Effector memory CD8-positive, alpha-beta T cell (primary cell): ENCODE results near the gene SPATA19.

Experiments
- ATAC-seq: fragments of 150-1000 bp; cut with Tn5 transposase; replicated peaks from 2 replicates; pipeline ENCODE4 v1.10.0; 2021; ENCODE audit warnings: mild to moderate bottlenecking, moderate library complexity
- DNase-seq, 3 experiments: peaks; one replicate each; pipeline ENCODE4 v3.0.0; 2021
- H3K27ac Mint-ChIP-seq, 2 donors: one replicate each; pipeline ENCODE4 v1.8.0; 2022; ENCODE audit warnings: mild to moderate bottlenecking in 2 of 2, mixed read lengths in 2 of 2, moderate library complexity in 2 of 2
- H3K27me3 Mint-ChIP-seq, 2 donors: one replicate each; pipeline ENCODE4 v1.8.0; 2022; ENCODE audit warnings: mixed read lengths in 2 of 2
- H3K36me3 Mint-ChIP-seq: one replicate; pipeline ENCODE4 v1.8.0; 2022; ENCODE audit warnings: mild to moderate bottlenecking, moderate library complexity, mixed read lengths; ENCODE audit not compliant: insufficient read depth
- H3K4me1 Mint-ChIP-seq, 2 donors: one replicate each; pipeline ENCODE4 v1.8.0; 2022; ENCODE audit warnings: low read depth in 2 of 2, mixed read lengths in 2 of 2
- H3K4me3 Mint-ChIP-seq, 2 donors: one replicate each; pipeline ENCODE4 v1.8.0; 2022; ENCODE audit warnings: mild to moderate bottlenecking in 2 of 2, mixed read lengths in 2 of 2, moderate library complexity in 2 of 2
- H3K9me3 Mint-ChIP-seq, 2 donors: one replicate each; pipeline ENCODE4 v1.8.0; 2022; ENCODE audit warnings: mixed read lengths in 2 of 2

SPATA19 gene

DNA sequence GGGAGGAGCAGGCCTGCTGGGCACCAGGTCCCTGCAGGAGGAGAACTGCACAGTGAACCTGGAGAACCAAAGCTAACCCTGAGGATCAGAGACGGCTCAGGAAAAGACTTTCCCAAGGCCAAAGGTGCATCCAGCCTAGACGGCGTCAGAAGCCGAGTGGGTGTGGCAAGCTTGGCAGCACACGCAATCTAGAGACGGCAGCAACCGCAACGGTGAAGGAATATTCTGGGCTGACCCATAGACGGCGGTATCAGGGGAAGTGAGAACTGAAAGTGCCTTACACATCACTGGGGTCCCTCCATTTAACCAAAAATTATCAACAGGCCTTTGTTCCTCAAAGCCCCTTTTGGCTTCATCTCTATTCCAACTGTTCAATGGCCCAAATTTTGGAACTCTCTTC is 26.2 kb downstream of the SPATA19 start:
- no peaks in the 10 kb centered on the region for H3K36me3 Mint-ChIP-seq
- H3K4me1 Mint-ChIP-seq: no peaks in the 10 kb centered on the region
- DNase-seq (no peak), ATAC-seq (no peak)
- H3K27ac Mint-ChIP-seq: no peak overlapping the region
- peaks cover 0 to 71% of the 10 kb centered on the region in 2 donors for H3K27me3 Mint-ChIP-seq
- H3K4me3 Mint-ChIP-seq: no peak overlapping the region
- no peaks in the 10 kb centered on the region for H3K9me3 Mint-ChIP-seq

DNA sequence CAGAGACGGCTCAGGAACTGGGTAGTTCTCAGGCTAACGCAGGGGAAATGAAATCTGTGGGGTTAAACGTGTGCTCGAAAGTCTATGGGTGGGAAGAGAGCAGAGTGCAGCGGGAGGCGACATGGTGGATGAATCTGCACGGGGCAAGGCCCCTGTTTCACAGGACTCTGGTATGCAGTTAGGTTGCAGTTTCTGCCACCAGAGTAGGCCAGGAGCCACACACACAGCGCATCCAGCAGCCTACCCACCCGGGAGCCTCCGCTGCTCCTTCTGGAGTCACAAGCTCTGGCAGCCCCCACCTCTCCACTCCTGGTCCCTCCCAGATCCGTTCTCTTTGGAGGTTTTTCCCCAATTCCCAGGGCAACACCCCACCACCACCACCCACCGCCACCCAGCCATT is 27.0 kb downstream of the SPATA19 start:
- H3K36me3 Mint-ChIP-seq: no peaks in the 10 kb centered on the region
- no peak overlapping the region for H3K4me3 Mint-ChIP-seq
- H3K9me3 Mint-ChIP-seq: peaks cover 0 to 2% of the 10 kb centered on the region in 2 donors
- no peak overlapping the region for H3K27ac Mint-ChIP-seq
- ATAC-seq (no peak), DNase-seq (no peak)
- peaks cover 6 to 75% of the 10 kb centered on the region in 2 donors for H3K27me3 Mint-ChIP-seq
- H3K4me1 Mint-ChIP-seq: no peaks in the 10 kb centered on the region

DNA sequence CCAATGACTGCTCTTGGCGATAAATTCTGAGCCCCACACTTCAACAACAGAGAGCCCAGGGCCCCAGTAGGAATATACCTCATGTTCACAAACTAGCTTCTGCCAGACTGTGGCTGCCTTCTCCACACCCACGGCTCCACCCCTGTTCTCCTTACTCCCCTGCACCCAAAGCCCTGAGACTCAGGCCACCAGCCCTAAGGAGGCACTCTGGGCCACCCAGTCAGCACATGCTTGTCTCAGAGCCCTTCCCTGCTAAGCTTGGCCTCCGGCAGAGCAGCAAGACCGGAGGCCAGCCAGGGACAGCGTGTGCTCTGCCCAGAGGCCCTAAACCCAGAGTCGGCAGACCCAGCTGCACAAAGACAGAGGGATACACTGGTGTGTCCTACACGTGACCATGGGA is 27.9 kb downstream of the SPATA19 start:
- Mint-ChIP-seq H3K4me3 (no peak overlapping the region), H3K36me3 (no peaks in the 10 kb centered on the region), H3K4me1 (no peaks in the 10 kb centered on the region), H3K27ac (no peak overlapping the region), H3K27me3 (peaks cover 6 to 68% of the 10 kb centered on the region in 2 donors), H3K9me3 (peaks cover 0 to 2% of the 10 kb centered on the region in 2 donors)
- no peak for DNase-seq
- ATAC-seq: no peak

DNA sequence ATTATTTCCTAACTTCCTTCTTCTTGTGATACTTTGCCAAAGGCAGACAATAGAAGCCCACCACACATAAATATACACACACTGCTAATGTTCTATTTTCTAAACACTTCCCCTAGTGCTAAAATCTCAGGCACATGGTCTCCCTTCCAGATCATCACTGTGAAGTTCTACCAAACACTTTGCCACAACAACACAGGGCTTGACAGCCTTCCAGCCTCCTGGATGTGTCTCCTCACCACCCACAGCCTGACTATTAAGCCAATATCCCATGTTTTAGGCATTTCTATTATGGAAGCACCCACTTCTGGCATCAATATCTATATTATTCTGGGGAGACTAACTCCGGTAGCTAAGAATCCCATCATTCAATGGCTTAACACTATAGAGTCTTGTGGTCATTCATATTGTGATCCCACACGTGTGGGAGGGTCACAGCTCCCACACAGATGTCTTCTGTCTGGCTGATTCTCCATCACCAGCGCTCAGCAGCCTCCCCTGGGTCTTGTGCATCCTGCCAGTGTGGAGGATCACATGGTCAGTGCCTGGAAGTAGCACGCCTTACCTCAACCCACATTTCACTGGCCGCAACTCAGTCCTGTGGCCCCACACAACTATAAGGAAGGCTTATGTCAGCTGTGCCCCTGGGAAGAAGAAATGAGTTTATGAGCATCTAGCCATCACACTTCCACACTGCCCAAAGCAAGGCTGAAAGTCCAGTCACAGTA is 29.0 kb downstream of the SPATA19 start:
- peaks cover 6 to 68% of the 10 kb centered on the region in 2 donors for H3K27me3 Mint-ChIP-seq

DNA sequence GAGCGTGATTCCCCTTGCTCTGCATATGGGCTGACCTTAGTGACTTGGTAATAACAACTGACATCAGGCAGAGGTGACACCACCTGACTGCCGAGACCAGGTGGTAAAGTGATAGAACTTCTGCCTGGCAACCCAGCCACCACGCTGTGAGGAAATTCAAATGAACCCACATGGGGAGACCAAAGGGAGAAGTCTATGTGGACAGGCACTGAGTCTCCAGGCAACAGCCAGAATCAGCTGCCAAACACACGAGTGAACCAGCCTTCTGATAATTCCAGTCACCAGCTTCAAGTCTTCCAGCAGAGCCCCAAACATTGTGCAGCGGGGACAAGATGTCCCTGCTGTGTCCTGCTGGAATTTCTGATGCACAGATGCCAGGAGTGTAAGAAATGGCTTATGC is 29.7 kb downstream of the SPATA19 start:
- Mint-ChIP-seq H3K4me3 (no peak overlapping the region), H3K9me3 (peaks cover 0 to 2% of the 10 kb centered on the region in 2 donors), H3K27me3 (peaks cover 6 to 62% of the 10 kb centered on the region in 2 donors), H3K36me3 (no peaks in the 10 kb centered on the region), H3K4me1 (no peaks in the 10 kb centered on the region), H3K27ac (no peak overlapping the region)
- no peak for DNase-seq
- no peak for ATAC-seq

More for the DNA sequence above, 29.0 kb downstream of the SPATA19 start:
- DNase-seq (no peak), ATAC-seq (no peak)
- Mint-ChIP-seq H3K4me1 (no peaks in the 10 kb centered on the region), H3K4me3 (no peak overlapping the region), H3K36me3 (no peaks in the 10 kb centered on the region), H3K9me3 (peaks cover 0 to 2% of the 10 kb centered on the region in 2 donors), H3K27ac (no peak overlapping the region)

DNA sequence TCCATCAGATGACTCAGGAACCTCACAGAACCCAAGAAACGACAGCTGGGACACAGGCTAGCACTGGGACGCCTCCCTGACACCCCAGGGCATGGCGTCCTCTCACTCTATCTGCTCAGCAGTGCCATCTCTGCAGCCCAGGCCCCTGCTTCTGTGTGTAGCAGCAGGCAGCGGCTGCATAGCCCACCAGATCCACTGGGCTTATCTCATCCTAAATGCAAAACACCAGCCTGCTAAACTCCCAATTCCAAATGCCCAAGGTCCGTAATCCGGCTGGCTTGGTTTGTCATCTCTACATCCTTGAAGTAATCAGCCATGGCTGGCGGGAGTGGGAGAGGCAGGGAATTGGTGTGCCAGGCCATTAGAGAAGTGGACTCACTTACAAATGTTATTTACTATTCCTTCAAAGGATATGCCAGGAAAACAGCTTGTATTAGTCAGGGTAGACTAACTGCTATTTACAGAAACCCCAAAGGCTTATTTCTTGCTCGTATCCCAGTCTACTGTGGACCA is 30.7 kb downstream of the SPATA19 start:
- Mint-ChIP-seq H3K4me3 (no peak overlapping the region), H3K27me3 (peaks cover 6 to 52% of the 10 kb centered on the region in 2 donors), H3K36me3 (no peaks in the 10 kb centered on the region), H3K27ac (no peak overlapping the region), H3K4me1 (no peaks in the 10 kb centered on the region), H3K9me3 (peaks cover 0 to 2% of the 10 kb centered on the region in 2 donors)
- ATAC-seq: no peak
- DNase-seq: no peak

DNA sequence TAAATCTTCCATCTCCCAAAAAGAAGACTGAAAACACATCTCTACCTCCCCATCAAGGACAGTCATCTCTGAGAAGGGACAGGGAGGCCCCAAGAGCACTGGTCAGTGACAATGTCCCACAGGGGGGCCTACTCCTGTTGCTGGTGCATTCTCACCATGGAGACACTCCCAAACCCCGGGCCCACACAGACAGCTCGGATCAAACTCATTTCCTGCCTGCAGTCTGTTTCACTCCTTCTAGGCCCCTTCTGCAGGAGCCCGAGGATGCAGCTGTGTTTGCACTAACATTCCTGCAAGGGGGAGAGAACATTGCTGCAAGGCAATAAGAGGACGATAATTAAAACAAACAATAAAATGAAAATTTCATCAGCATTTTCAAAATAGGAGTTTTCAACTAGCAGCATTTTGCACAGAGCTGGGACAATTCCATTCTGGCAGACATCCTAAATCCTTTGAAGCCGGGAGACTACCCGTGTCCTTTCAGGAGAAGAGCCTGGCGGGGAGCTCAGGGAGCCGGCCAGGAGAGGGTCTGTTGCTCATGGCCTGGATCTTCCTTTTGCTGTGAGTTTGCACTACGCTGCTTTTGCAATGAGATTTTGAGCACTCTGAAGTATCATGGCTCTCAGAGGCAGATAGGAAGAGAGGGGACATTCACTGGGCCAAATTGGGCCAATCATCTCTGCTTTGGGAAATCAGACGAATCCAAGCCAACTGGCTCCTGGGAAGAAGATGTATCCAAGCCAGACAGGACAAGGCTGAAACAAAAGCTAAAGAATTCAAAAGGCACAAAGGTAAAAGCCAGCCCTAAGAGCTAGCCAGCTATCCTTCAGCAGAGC is 33.2 kb downstream of the SPATA19 start:
- peaks cover 0 to 2% of the 10 kb centered on the region in 2 donors for H3K9me3 Mint-ChIP-seq
- H3K36me3 Mint-ChIP-seq: no peaks in the 10 kb centered on the region
- H3K4me3 Mint-ChIP-seq: no peak overlapping the region
- H3K4me1 Mint-ChIP-seq: no peaks in the 10 kb centered on the region
- ATAC-seq (no peak), DNase-seq (no peak)
- no peak overlapping the region for H3K27ac Mint-ChIP-seq
- H3K27me3 Mint-ChIP-seq: peaks cover 6 to 26% of the 10 kb centered on the region in 2 donors

DNA sequence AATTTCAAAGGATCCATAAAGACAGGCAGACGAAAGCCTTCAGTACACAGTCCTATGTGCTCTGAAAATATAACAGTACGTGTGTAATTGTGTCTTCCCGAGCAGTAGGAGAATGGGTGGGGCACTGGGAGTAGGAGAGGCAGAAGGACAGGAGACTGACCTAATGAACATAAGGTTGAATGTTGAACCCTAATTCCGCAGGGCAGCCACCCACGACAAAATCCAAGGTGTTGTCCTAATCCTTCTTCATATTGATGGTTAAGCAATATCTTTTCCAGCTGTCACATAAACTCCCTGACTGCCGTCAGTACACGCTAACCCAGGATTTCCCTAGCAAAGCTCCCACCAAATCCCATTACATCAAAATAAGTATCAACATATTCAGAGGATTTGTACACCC is 34.5 kb downstream of the SPATA19 start:
- H3K27me3 Mint-ChIP-seq: peaks cover 6 to 19% of the 10 kb centered on the region in 2 donors
- H3K4me1 Mint-ChIP-seq: no peaks in the 10 kb centered on the region
- DNase-seq (no peak), ATAC-seq (no peak)
- H3K9me3 Mint-ChIP-seq: peaks cover 0 to 2% of the 10 kb centered on the region in 2 donors
- no peaks in the 10 kb centered on the region for H3K36me3 Mint-ChIP-seq
- H3K4me3 Mint-ChIP-seq: no peak overlapping the region
- H3K27ac Mint-ChIP-seq: no peak overlapping the region

DNA sequence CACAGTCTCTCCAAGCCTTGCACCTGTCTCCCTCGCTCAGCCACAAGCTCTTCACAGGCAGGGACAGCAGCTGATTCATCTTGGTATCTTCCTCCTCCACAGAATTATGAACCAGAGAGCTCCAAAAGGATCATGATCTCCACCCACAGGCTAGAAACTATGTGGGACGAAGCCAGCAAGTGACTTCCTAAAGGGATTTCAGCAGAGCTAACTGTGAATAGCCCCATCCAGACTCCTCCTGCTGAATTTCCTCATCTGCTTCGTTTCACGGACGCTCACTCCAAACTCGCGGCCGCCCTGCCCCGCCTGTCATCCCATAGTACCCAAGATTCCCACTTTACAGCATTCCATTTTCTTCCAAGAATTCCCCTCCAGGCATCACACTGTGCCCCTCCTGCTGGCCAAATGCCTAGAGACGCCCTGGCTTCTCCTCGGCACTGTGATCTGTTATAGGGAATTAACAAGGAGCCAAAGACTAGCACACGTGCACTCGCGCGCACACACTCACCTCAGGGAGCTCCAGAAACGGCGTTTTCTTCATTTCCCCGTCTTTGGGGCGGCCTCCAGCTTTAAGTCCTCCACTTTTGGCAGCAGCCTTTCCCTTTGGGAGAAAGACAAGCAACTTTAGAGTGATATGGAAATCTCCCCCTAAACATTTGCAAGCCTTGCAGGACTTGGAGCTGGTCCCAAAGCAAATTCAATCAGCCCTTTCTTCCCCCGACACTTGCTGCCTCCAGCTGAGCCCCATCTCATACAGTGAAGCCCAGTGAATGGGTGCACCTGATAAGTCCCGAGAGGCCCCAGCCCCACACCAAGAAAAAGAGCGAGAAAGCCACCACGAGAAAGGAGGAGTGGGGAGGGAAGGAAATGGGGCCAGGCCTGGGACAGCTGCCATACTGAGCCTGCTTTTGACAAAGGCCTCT is 35.5 kb downstream of the SPATA19 start:
- ATAC-seq: no peak

DNA sequence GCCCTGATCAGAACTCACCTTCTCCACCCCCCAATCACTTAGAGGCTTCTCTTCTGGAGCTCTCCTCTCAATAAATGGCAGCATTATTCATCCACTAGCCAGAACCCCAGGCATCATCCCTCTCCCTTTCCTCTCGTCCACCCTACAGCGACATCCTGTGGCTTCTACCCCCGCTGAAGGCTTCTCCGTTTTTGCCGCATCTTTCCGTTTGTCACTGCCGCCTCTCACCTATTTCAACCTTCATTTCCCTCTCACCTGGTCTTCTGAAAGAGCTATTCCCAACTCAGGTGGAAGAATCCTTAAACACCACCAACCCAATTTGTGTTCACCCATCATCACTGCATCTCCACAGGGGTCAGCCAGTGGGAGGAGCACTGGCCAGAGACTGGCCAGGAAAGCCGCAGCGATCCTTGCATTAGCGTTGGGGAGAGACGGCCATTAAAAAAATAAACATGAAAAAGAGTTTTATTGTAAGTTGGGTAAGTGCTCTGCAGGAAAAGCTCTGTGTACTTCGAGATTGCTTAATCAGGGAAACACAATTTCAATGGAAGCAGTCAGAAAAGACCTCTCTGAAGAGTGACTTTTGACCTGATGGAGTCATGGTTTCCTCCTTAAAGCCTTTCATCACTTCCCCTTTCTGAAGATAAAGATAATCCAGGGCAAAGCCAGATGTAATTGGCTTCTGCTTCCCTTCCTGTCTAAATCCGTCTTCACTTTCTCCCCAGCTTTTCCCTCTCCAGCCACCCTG is 36.7 kb downstream of the SPATA19 start:
- no peaks in the 10 kb centered on the region for H3K4me1 Mint-ChIP-seq
- DNase-seq (no peak), ATAC-seq (no peak)
- no peak overlapping the region for H3K4me3 Mint-ChIP-seq
- H3K27ac Mint-ChIP-seq: no peak overlapping the region
- H3K9me3 Mint-ChIP-seq: no peaks in the 10 kb centered on the region
- H3K36me3 Mint-ChIP-seq: no peaks in the 10 kb centered on the region
- H3K27me3 Mint-ChIP-seq: peaks cover 2 to 3% of the 10 kb centered on the region in 2 donors

More for the DNA sequence above, 35.5 kb downstream of the SPATA19 start:
- Mint-ChIP-seq H3K4me1 (no peaks in the 10 kb centered on the region), H3K9me3 (peaks cover 0 to 2% of the 10 kb centered on the region in 2 donors), H3K36me3 (no peaks in the 10 kb centered on the region), H3K27me3 (peaks cover 6 to 11% of the 10 kb centered on the region in 2 donors), H3K4me3 (no peak overlapping the region), H3K27ac (no peak overlapping the region)
- no peak for DNase-seq

DNA sequence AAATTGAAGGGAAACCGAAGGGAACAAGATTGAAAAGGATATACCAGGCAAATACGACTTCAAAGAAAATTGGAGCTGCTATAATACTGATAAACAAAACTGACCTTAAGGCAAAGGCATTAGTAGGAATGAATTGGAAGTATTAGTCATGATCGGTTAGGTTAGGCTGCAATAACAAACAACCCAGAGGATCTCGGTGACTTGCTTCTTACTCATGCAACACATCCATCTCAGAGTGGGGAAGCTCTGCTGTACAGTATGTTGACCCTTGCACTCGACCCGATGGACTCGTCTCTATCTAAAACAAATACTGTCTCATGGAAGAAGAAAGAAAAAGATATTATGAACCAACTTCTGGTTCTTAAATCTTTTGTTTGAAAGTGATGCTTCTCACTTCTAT is 42.3 kb downstream of the SPATA19 start:
- no peak for ATAC-seq

DNA sequence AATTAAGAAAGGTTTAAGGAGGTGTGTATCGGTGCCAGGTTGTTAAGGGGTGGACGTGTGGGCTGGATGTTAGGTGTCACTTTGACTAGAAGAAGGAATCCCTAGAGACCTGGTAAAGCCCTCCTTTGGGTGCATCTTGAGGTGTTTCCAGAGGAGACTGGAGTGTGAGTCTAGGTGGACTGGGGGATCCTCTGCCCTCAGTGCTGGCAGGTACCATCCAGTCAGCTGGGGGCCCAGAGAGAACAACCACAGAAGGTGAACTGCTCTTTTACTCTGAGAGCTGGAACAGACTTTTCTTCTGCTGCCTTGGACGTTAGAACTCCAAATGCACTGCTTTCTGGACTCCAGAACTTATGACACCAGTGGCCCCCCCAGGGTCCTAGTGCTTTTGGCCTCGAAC is 44.0 kb downstream of the SPATA19 start:
- no peaks in the 10 kb centered on the region for H3K36me3 Mint-ChIP-seq
- DNase-seq (no peak), ATAC-seq (no peak)
- no peak overlapping the region for H3K4me3 Mint-ChIP-seq
- H3K9me3 Mint-ChIP-seq: peaks cover 0 to 2% of the 10 kb centered on the region in 2 donors
- H3K27me3 Mint-ChIP-seq: no peaks in the 10 kb centered on the region
- H3K27ac Mint-ChIP-seq: no peak overlapping the region
- no peaks in the 10 kb centered on the region for H3K4me1 Mint-ChIP-seq

More for the DNA sequence above, 42.3 kb downstream of the SPATA19 start:
- H3K36me3 Mint-ChIP-seq: no peaks in the 10 kb centered on the region
- H3K4me1 Mint-ChIP-seq: no peaks in the 10 kb centered on the region
- no peaks in the 10 kb centered on the region for H3K27me3 Mint-ChIP-seq
- H3K9me3 Mint-ChIP-seq: peaks cover 0 to 2% of the 10 kb centered on the region in 2 donors
- no peak overlapping the region for H3K4me3 Mint-ChIP-seq
- no peak for DNase-seq
- H3K27ac Mint-ChIP-seq: no peak overlapping the region
